Esophagus squamous epithelium (tissue), 5 donors: ENCODE data around the gene HAPSTR1. TPM values are rescaled to one million over a fixed set of nuclear protein-coding genes. Genes with fewer than 3 reads are reported as not detected.

Experiments used
- DNase-seq: peaks from one replicate; lab custom pipeline; 2025; lab: John Stamatoyannopoulos, UW
- H3K27ac ChIP-seq, 4 donors: fragments of 200-600 bp; sonication (generic); one replicate each; pipeline ENCODE4 v1.5.1; 2016 to 2019; ENCODE audit warnings: mild to moderate bottlenecking in 1 of 4
- H3K27me3 ChIP-seq, 4 donors: fragments of 200-600 bp; sonication (generic); 1 replicate in 3 of 4; 2 replicates in 1 of 4; pipeline versions ENCODE4 v1.5.1 to v1.6.0; 2017 to 2021; ENCODE audit warnings: antibody characterized with exemption in 1 of 4
- H3K36me3 ChIP-seq, 3 donors: fragments of 200-600 bp; sonication (generic); one replicate each; pipeline ENCODE4 v1.5.1; 2016 to 2019
- H3K4me1 ChIP-seq, 3 donors: fragments of 200-600 bp; sonication (generic); one replicate each; pipeline ENCODE4 v1.5.1; 2017 to 2019
- H3K4me3 ChIP-seq, 4 donors: fragments of 200-600 bp; sonication (generic); 1 replicate in 3 of 4; 2 replicates in 1 of 4; pipeline ENCODE4 v1.5.1; 2016 to 2019; ENCODE audit warnings: mild to moderate bottlenecking in 2 of 4, moderate library complexity in 1 of 4
- H3K9me3 ChIP-seq, 3 donors: fragments of 200-600 bp; sonication (generic); one replicate each; pipeline ENCODE4 v1.5.1; 2016 to 2019
- CTCF ChIP-seq, 6 experiments: fragments of 450-650 bp in 4 of 6; fragments of 200-600 bp in 2 of 6; sonication (generic) in 2 of 6; IDR thresholded peaks; one replicate each; pipeline ENCODE4 v1.5.1; 2016 to 2019; ENCODE audit warnings: antibody characterized with exemption in 6 of 6, mild to moderate bottlenecking in 4 of 6, moderate library complexity in 4 of 6
- POLR2A ChIP-seq, 4 donors: fragments of 450-650 bp; IDR thresholded peaks; one replicate each; pipeline ENCODE4 v1.6.1; 2017; ENCODE audit warnings: antibody characterized with exemption in 4 of 4, mild to moderate bottlenecking in 4 of 4, moderate library complexity in 3 of 4
- WGBS, 2 donors: methylation state at CpG; one replicate each; pipeline ENCODE4 v1.1.5; 2018; 5-methylcytosine and 5-hydroxymethylcytosine counted together
- intact Hi-C: fragments of 100-400 bp; cut with DNase I; formaldehyde crosslinking; loops from one replicate; pipeline ENCODE4 v1.15.0; 2022
- total RNA-seq, 4 donors: library from RNA; depleted of rRNA; stranded (reverse); fragments of >200 nt; gene quantifications; one replicate each; pipeline ENCODE4 v1.1.0, GENCODE V29; 2016
- donor health status: DM: yes; HTN: yes; CAD: no.

The HAPSTR1 gene
- total RNA-seq, 4 donors from 2014 or later, result 37.8 to 59.8 (median 47.0) TPM

GRCh38 chr16:9105189-9105588, 13.7 kb downstream of the HAPSTR1 start:
- intact Hi-C loops, result no loop called here
- TF ChIP-seq CTCF (IDR thresholded peaks at IDR 0.05), result no peak
- TF ChIP-seq POLR2A (IDR thresholded peaks at IDR 0.05), result no peak
- peaks cover 15 to 100% (median 54%) of the 10 kb centered on the region in 3 donors for H3K4me1 ChIP-seq

GRCh38 chr16:9107025-9107970, 15.9 kb downstream of the HAPSTR1 start:
- Histone ChIP-seq H3K36me3 (peaks cover 8 to 96% (median 18%) of the 10 kb centered on the region in 3 donors), H3K4me1 (peaks cover 10 to 100% (median 58%) of the 10 kb centered on the region in 3 donors), H3K27ac (no peak overlapping the region), H3K9me3 (no peaks in the 10 kb centered on the region), H3K4me3 (no peak overlapping the region), H3K27me3 (no peaks in the 10 kb centered on the region)
- no peak for DNase-seq
- WGBS, 2 donors, result 70% methylated on average over 9 of the region's 9 CpGs
- intact Hi-C loops, result no loop called here
- TF ChIP-seq POLR2A (IDR thresholded peaks at IDR 0.05) (no peak), CTCF (IDR thresholded peaks at IDR 0.05) (no peak)

More at GRCh38 chr16:9105189-9105588, 13.7 kb downstream of the HAPSTR1 start:
- peaks cover 16 to 97% (median 18%) of the 10 kb centered on the region in 3 donors for H3K36me3 ChIP-seq
- H3K27ac ChIP-seq, result no peak overlapping the region
- H3K27me3 ChIP-seq, result no peaks in the 10 kb centered on the region
- DNase-seq, result no peak
- H3K4me3 ChIP-seq, result no peak overlapping the region
- H3K9me3 ChIP-seq, result no peaks in the 10 kb centered on the region

GRCh38 chr16:9109255-9109654, 17.8 kb downstream of the HAPSTR1 start:
- Histone ChIP-seq H3K27ac (no peak overlapping the region), H3K27me3 (no peaks in the 10 kb centered on the region), H3K4me3 (no peak overlapping the region), H3K4me1 (peaks cover 12 to 100% (median 56%) of the 10 kb centered on the region in 3 donors), H3K9me3 (no peaks in the 10 kb centered on the region), H3K36me3 (peaks cover 0 to 81% (median 3%) of the 10 kb centered on the region in 3 donors)
- intact Hi-C loops, result no loop called here
- TF ChIP-seq CTCF (IDR thresholded peaks at IDR 0.05), result no peak
- no peak for TF ChIP-seq POLR2A (IDR thresholded peaks at IDR 0.05)
- WGBS, 2 donors, result 46 to 75% methylated on average over 4 of the region's 4 CpGs
- no peak for DNase-seq

GRCh38 chr16:9112166-9112843, 20.9 kb downstream of the HAPSTR1 start:
- Histone ChIP-seq H3K9me3 (no peaks in the 10 kb centered on the region), H3K4me1 (peaks cover 12 to 95% (median 53%) of the 10 kb centered on the region in 3 donors), H3K36me3 (peaks cover 0 to 72% (median 12%) of the 10 kb centered on the region in 3 donors), H3K27ac (no peak overlapping the region), H3K4me3 (no peak overlapping the region), H3K27me3 (no peaks in the 10 kb centered on the region)
- intact Hi-C loops, result no loop called here
- WGBS, 2 donors, result 59 to 73% methylated on average over 2 to 5 of the region's 5 CpGs
- TF ChIP-seq CTCF (IDR thresholded peaks at IDR 0.05) (no peak), POLR2A (IDR thresholded peaks at IDR 0.05) (no peak)
- DNase-seq, result no peak

GRCh38 chr16:9112844-9113186, 21.4 kb downstream of the HAPSTR1 start:
- H3K9me3 ChIP-seq, result no peaks in the 10 kb centered on the region
- TF ChIP-seq CTCF (IDR thresholded peaks at IDR 0.05), result no peak
- no peak for TF ChIP-seq POLR2A (IDR thresholded peaks at IDR 0.05)
- H3K4me3 ChIP-seq, result no peak overlapping the region
- no peak for DNase-seq
- WGBS, 2 donors, result 42 to 46% methylated on average over 1 of the region's 1 CpG
- no peaks in the 10 kb centered on the region for H3K27me3 ChIP-seq
- no peak overlapping the region for H3K27ac ChIP-seq
- intact Hi-C loops, result no loop called here
- peaks cover 12 to 94% (median 50%) of the 10 kb centered on the region in 3 donors for H3K4me1 ChIP-seq
- peaks cover 0 to 72% (median 15%) of the 10 kb centered on the region in 3 donors for H3K36me3 ChIP-seq
